Stimulated activated CD4-positive, alpha-beta T cell treated with anti-CD3 and anti-CD28 coated beads, Interleukin-12 subunit alpha, Interleukin-12 subunit beta, amount 100 ng/mL, for 4 hours (primary cell): ENCODE results near the gene PRSS53.

ENCODE experiments used
- DNase-seq: peaks from one replicate; pipeline ENCODE4 v3.0.0-alpha.2; 2020

PRSS53 gene

DNA sequence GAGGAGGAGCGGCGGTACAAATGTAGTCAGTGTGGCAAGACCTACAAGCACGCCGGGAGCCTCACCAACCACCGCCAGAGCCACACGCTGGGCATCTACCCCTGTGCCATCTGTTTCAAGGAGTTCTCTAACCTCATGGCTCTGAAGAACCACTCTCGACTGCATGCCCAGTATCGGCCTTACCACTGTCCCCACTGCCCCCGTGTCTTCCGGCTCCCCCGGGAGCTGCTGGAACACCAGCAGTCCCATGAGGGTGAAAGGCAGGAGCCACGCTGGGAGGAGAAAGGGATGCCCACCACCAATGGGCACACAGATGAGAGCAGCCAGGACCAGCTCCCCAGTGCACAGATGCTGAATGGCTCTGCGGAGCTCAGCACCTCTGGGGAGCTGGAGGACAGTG, 11.7 kb downstream of the PRSS53 start:
- DNase-seq: no peak

DNA sequence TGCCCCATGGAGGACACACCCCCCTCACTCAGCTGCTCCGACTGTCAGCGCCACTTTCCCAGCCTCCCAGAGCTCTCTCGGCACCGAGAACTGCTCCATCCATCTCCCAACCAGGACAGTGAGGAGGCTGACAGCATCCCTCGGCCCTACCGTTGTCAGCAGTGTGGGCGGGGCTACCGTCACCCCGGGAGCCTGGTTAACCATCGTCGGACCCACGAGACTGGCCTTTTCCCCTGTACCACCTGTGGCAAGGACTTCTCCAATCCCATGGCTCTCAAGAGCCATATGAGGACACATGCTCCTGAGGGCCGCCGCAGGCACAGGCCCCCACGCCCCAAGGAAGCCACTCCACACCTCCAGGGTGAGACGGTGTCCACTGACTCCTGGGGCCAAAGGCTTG, 12.4 kb downstream of the PRSS53 start:
- no peak for DNase-seq

- no peak for DNase-seq
Measured at GRCh38 chr16:31074814-31075183, 13.9 kb downstream of the PRSS53 start.

DNA sequence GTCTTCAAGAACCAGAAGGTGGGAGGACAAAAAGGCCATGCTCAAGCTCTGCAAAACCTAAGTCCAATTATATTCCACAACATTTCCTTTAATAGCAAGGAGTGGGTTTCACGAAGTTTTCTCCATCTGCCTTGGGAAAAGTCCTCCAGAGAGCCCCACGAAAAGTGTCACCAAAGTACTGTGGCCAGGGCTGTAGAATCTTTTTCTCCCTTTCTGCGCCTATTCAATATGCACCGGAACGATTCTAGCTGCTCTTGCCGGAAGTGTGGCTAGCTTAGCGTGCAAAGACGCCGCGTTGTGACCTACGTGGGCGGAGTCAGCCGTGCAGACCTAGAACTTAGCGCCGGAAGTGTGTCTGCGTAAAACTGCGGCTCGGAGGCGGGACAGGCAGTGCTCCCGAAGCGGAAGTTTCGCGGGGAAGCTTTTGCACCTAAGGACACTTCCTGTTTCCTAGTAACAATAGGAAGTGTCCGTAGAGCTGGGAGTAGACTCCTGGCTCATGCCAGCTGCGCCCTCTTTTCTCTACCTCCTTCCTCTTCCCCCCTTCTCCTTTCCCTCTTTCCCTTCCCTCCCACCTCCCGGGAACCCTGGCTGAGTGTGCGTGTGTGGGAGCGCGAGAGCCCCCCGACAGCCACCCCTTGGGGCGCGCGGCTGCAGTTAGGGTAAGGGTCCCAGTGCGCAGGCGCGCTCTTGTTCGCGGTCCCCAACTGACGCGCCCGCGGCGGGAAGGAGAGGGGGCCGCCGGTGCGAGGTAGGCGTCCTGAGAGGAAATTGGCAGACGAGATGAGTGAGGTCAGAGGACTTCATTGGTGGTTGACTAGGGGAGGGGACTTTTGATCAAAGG, 14.6 kb downstream of the PRSS53 start, which contains the start of the genes ZNF646 and ZNF668:
Gene ZNF646, plus strand, starts transcription at position 453 of the 844 bp plus-strand sequence. CDS start 1,903 bp downstream, outside the sequence.
Gene ZNF668, minus strand, starts transcription at position 271 of the 844 bp plus-strand sequence. CDS start 9,781 bp downstream, outside the sequence.
- peak; percentile 95 for DNase-seq

GRCh38 chr16:31073142-31073969, 15.4 kb downstream of the PRSS53 start:
- peak; percentile 87 for DNase-seq

- no peak for DNase-seq
Measured at GRCh38 chr16:31072540-31073141, 16.1 kb downstream of the PRSS53 start.

- DNase-seq: no peak
Measured at GRCh38 chr16:31071861-31072260, 16.9 kb downstream of the PRSS53 start.

GRCh38 chr16:31067342-31067741, 21.4 kb downstream of the PRSS53 start:
- no peak for DNase-seq

- no peak for DNase-seq
Measured at GRCh38 chr16:31064882-31065461, 23.8 kb downstream of the PRSS53 start.

- no peak for DNase-seq
Measured at GRCh38 chr16:31063843-31064611, 24.7 kb downstream of the PRSS53 start.

DNA sequence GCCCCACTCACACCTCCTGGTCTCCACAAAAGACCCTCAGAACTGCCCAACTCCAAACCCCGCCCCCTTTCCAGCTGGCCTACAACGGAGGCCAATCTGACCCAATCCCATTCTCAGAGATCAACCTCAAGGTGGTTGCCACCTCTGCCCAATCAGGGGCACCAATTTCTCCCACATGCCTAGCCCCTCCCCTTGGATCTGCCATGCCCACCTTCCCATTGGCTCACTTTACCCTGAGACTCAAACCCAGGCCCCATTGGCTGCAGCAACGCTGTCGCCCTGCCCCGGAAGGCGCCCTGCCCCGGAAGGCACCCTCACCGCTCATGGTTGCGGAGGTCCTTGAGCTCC, 25.3 kb downstream of the PRSS53 start:
- no peak for DNase-seq

DNA sequence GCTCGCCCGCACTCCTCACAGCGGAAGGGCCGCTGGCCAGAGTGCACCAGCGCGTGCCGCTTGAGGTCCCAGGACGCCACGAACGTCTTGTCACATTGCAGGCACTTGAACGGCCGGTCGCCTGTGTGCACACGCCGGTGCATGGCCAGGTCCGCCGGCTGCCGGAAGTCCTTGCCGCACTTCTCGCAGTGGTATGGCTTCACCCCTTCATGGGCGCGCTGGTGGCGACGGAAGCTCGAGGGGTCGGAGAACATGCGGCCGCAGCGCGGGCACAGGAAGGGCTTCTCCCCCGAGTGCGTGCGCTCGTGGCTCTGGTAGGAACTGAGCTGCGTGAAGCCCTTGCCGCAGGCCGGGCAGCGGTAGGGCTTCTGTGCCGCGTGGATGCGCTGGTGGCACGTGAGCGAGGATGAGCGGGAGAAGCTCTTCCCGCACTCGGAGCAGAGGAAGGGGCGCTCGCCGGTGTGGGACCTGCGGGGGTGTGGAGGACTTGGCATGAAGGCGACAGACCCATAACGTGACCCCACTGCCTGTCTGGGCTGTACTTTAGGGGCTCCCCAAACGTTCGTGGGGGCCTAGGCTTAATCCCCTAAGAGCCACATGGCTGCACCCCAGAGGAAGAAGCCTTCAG, 26.8 kb downstream of the PRSS53 start:
- DNase-seq: no peak

GRCh38 chr16:31061126-31061812, 27.5 kb downstream of the PRSS53 start:
- DNase-seq: no peak

GRCh38 chr16:31055613-31056012, 33.1 kb downstream of the PRSS53 start:
- DNase-seq: no peak

GRCh38 chr16:31052114-31052513, 36.6 kb downstream of the PRSS53 start:
- DNase-seq: no peak

- DNase-seq: no peak
Measured at GRCh38 chr16:31050280-31051030, 38.3 kb downstream of the PRSS53 start.

DNA sequence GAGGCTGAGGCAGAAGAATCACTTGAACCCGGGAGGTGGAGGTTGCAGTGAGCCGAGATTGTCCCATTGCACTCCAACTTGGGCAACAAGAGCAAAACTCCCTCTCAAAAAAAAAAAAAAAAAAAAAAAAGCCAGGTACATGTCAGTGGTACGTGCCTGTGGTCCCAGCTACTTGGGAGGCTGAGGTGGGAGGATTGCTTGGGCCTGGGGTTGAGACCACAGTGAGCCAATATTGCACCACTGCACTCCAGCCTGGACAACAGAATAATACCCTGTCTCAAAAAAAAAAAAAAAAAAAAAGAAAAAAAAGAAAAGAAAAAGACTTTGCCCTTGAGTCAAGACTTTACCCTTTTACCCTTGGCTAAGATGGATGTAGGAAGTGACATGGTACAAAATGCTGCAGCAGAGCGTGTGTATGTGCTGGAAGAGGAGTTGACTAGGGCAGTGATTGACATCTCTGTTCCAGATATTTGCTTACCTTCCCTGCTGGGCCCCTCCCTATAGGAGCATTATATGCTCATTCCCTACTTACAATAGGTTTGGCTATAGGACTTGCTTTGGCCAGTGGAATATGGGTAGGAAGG, 44.8 kb downstream of the PRSS53 start:
- DNase-seq: no peak

DNA sequence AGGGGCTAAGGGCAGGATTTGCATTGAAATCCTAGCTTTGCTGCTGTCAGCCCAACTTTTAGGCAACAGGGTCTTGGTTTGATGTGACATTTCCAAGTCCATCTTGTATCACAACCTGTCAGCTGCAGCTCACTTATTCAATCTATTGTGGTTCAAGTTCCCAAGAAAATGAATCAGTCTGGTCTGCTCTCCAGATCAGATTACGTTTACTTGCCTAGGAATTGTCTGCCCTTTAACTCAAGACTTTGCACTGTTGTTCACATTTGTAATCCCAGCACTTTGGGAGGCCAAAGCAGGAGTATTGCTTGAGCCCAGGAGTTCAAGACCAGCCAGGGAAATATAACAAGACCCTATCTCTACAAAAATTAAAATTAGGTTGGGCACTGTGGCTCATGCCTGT, 45.4 kb downstream of the PRSS53 start:
- DNase-seq: no peak

- DNase-seq: no peak
Measured at GRCh38 chr16:31042866-31043265, 45.9 kb downstream of the PRSS53 start.

GRCh38 chr16:31038993-31039392, 49.8 kb downstream of the PRSS53 start:
- no peak for DNase-seq
